NCI-H146 (cell line): Measurements from ENCODE around the gene NDUFS1.
"Not testable (repeated sequence)": the region's sequence is repeated elsewhere in the genome, so short reads cannot be mapped to it uniquely, and the experiment has no call there.

Experiments used
- DNase-seq: peaks from one replicate; lab custom pipeline; 2025; lab: John Stamatoyannopoulos, UW

NDUFS1 gene

GRCh38 chr2:206098471-206098870 is 60.8 kb downstream of the NDUFS1 start:
- DNase-seq: no peak

GRCh38 chr2:206096876-206097275 is 62.4 kb downstream of the NDUFS1 start:
- no peak for DNase-seq

- no peak for DNase-seq
These were observed 63.5 kb downstream of the NDUFS1 start for GRCh38 chr2:206095536-206096332.

- no peak for DNase-seq
These were observed 66.9 kb downstream of the NDUFS1 start for GRCh38 chr2:206092297-206092696.

GRCh38 chr2:206088248-206088647 is 71.0 kb downstream of the NDUFS1 start:
- DNase-seq: no peak

GRCh38 chr2:206086716-206087350 is 72.4 kb downstream of the NDUFS1 start:
- peak; percentile 20 for DNase-seq

- DNase-seq: peak; percentile 83
These were observed 73.3 kb downstream of the NDUFS1 start, which contains the start of gene INO80D for GRCh38 chr2:206085742-206086445. Gene INO80D, minus strand, starts transcription at chr2:206086174. Its CDS starts 23,158 bp downstream, at chr2:206063016.

- DNase-seq: peak; percentile 18
These were observed 74.1 kb downstream of the NDUFS1 start for GRCh38 chr2:206084870-206085741.

- DNase-seq: peak; percentile 40
These were observed 74.8 kb downstream of the NDUFS1 start for GRCh38 chr2:206084439-206084869.

- peak; percentile 28 for DNase-seq
These were observed 75.4 kb downstream of the NDUFS1 start for GRCh38 chr2:206083602-206084438.

GRCh38 chr2:206082298-206082843 is 76.9 kb downstream of the NDUFS1 start:
- no peak for DNase-seq

GRCh38 chr2:206080927-206081326 is 78.3 kb downstream of the NDUFS1 start:
- DNase-seq: no peak

GRCh38 chr2:206079699-206080465 is 79.4 kb downstream of the NDUFS1 start:
- DNase-seq: no peak

- DNase-seq: not testable (repeated sequence)
These were observed 81.4 kb downstream of the NDUFS1 start for GRCh38 chr2:206077879-206078278.

- no peak for DNase-seq
These were observed 84.1 kb downstream of the NDUFS1 start for GRCh38 chr2:206075113-206075512.

GRCh38 chr2:206071807-206072206 is 87.4 kb downstream of the NDUFS1 start:
- DNase-seq: no peak

- DNase-seq: no peak
These were observed 89.8 kb downstream of the NDUFS1 start for GRCh38 chr2:206069417-206069816.

GRCh38 chr2:206068207-206068606 is 91.0 kb downstream of the NDUFS1 start:
- DNase-seq: no peak
